Hepatocyte (in vitro differentiated cells): ENCODE results near the gene CAPN2. TPM values are rescaled to one million over a fixed set of nuclear protein-coding genes. Genes with fewer than 3 reads are reported as not detected.

Experiments used
- DNase-seq: peaks from one replicate; pipeline ENCODE4 v3.0.0-alpha.2; 2016; ENCODE audit warnings: low spot score
- H2AFZ ChIP-seq: fragments of 200-600 bp; sonication (generic); 2 replicates; pipeline ENCODE4 v1.6.0; 2016; ENCODE audit warnings: antibody characterized with exemption, mild to moderate bottlenecking
- H3K27ac ChIP-seq: fragments of 200-600 bp; sonication (generic); 2 replicates; pipeline ENCODE4 v1.5.1; 2016; ENCODE audit warnings: mild to moderate bottlenecking
- H3K27me3 ChIP-seq: fragments of 200-600 bp; sonication (generic); 2 replicates; pipeline ENCODE4 v1.6.1; 2016
- H3K36me3 ChIP-seq: fragments of 200-600 bp; sonication (generic); replicated peaks from 2 replicates; pipeline ENCODE4 v1.5.1; 2016; ENCODE audit warnings: low read depth; ENCODE audit not compliant: insufficient read depth
- H3K4me1 ChIP-seq: fragments of 200-600 bp; sonication (generic); 2 replicates; pipeline ENCODE4 v1.5.1; 2016; ENCODE audit warnings: mild to moderate bottlenecking, moderate library complexity; ENCODE audit not compliant: insufficient read depth
- H3K4me2 ChIP-seq: fragments of 200-600 bp; sonication (generic); 2 replicates; pipeline ENCODE4 v1.6.0; 2016
- H3K4me3 ChIP-seq: fragments of 200-600 bp; sonication (generic); 2 replicates; pipeline ENCODE4 v1.5.1; 2016; ENCODE audit warnings: mild to moderate bottlenecking
- H3K79me2 ChIP-seq: fragments of 200-600 bp; sonication (generic); 2 replicates; pipeline ENCODE4 v1.6.0; 2017; ENCODE audit warnings: mild to moderate bottlenecking
- H3K9me2 ChIP-seq: fragments of 200-600 bp; sonication (generic); replicated peaks from 2 replicates; pipeline ENCODE4 v1.6.0; 2017; ENCODE audit warnings: mild to moderate bottlenecking; ENCODE audit not compliant: insufficient read depth
- H3K9me3 ChIP-seq: fragments of 200-600 bp; sonication (generic); 2 replicates; pipeline ENCODE4 v1.5.1; 2016; ENCODE audit warnings: low read depth, mild to moderate bottlenecking
- H4K20me1 ChIP-seq: fragments of 200-600 bp; sonication (generic); 2 replicates; pipeline ENCODE4 v1.6.0; 2016; ENCODE audit warnings: mild to moderate bottlenecking; ENCODE audit not compliant: insufficient read depth, poor library complexity, severe bottlenecking
- CTCF ChIP-seq: fragments of 200-600 bp; sonication (generic); IDR thresholded peaks from 2 replicates; pipeline ENCODE4 v1.5.1; 2016; ENCODE audit warnings: antibody characterized with exemption, mild to moderate bottlenecking; ENCODE audit not compliant: poor library complexity
- EZH2 ChIP-seq: fragments of 200-600 bp; sonication (generic); IDR thresholded peaks from 2 replicates; pipeline ENCODE4 v1.6.1; 2016; ENCODE audit warnings: antibody characterized with exemption, mild to moderate bottlenecking, borderline replicate concordance
- EZH2phosphoT487 ChIP-seq: fragments of 200-600 bp; sonication (generic); IDR thresholded peaks from one replicate; pipeline ENCODE4 v1.6.1; 2018; ENCODE audit warnings: antibody characterized with exemption, mild to moderate bottlenecking, low read depth, moderate library complexity; ENCODE audit not compliant: unreplicated experiment, severe bottlenecking
- WGBS: methylation state at CpG from one replicate; pipeline ENCODE4 v1.1.6; 2016; ENCODE audit warnings: low lambda C conversion rate; ENCODE audit errors: missing lambda C conversion rate; 5-methylcytosine and 5-hydroxymethylcytosine counted together
- polyA plus RNA-seq: library from polyadenylated mRNA; unstranded; fragments of >200 nt; fragmentation: Nextera tagmentation; extraction: Ambion mirVana; gene quantifications from 2 replicates; pipeline ENCODE4 v1.2.1, GENCODE V29; 2016
- total RNA-seq: library from RNA; depleted of rRNA; stranded (reverse); fragments of >200 nt; gene quantifications from 2 replicates; pipeline ENCODE4 v1.2.3, GENCODE V29; 2014

CAPN2 gene
- total RNA-seq = 123 and 147 TPM in 2 replicates
- polyA plus RNA-seq = 161 and 162 TPM in 2 replicates

- no peaks in the 10 kb centered on the region for H3K9me3 ChIP-seq
- no peaks in the 10 kb centered on the region for H4K20me1 ChIP-seq
- H3K27ac ChIP-seq = peak within 1 kb of the TSS; percentile 99
- no peaks in the 10 kb centered on the region for H3K9me2 ChIP-seq
- DNase-seq = peak; percentile 96
- WGBS = 1% methylated on average over 67 of the region's 74 CpGs
- TF ChIP-seq EZH2phosphoT487 = no peak
- no peak for TF ChIP-seq EZH2
- peak; percentile 63 for TF ChIP-seq CTCF
- H3K4me1 ChIP-seq = peaks cover 49% of the 10 kb centered on the region
- H3K4me3 ChIP-seq = peak within 1 kb of the TSS; percentile 82
- H3K4me2 ChIP-seq = peak within 1 kb of the TSS; percentile 86
- peaks cover 45% of the 10 kb centered on the region for H3K79me2 ChIP-seq
- no peaks in the 10 kb centered on the region for H3K36me3 ChIP-seq
- no peaks in the 10 kb centered on the region for H3K27me3 ChIP-seq
- H2AFZ ChIP-seq = peak within 1 kb of the TSS; percentile 66
These were observed at the start of gene CAPN2 for GRCh38 chr1:223712194-223712849. CAPN2 (plus strand) TSS chr1:223712539; CDS start chr1:223712641, 102 bp downstream.

GRCh38 chr1:223662943-223663342, 49.4 kb upstream of the CAPN2 start:
- no peaks in the 10 kb centered on the region for H3K79me2 ChIP-seq
- H3K27ac ChIP-seq = peak overlapping the region; percentile 44
- H2AFZ ChIP-seq = no peak overlapping the region
- TF ChIP-seq EZH2 = no peak
- no peak for TF ChIP-seq CTCF
- TF ChIP-seq EZH2phosphoT487 = no peak
- no peak overlapping the region for H3K4me3 ChIP-seq
- H3K4me2 ChIP-seq = peak overlapping the region; percentile 57
- H3K27me3 ChIP-seq = no peaks in the 10 kb centered on the region
- H3K4me1 ChIP-seq = no peaks in the 10 kb centered on the region
- H3K9me3 ChIP-seq = no peaks in the 10 kb centered on the region
- H3K36me3 ChIP-seq = no peaks in the 10 kb centered on the region
- no peaks in the 10 kb centered on the region for H4K20me1 ChIP-seq
- WGBS = 71% methylated on average over 5 of the region's 5 CpGs
- H3K9me2 ChIP-seq = no peaks in the 10 kb centered on the region
- no peak for DNase-seq

GRCh38 chr1:223664106-223664505, 48.2 kb upstream of the CAPN2 start:
- H2AFZ ChIP-seq = no peak overlapping the region
- H3K4me3 ChIP-seq = no peak overlapping the region
- no peaks in the 10 kb centered on the region for H3K9me3 ChIP-seq
- TF ChIP-seq EZH2phosphoT487 (no peak), EZH2 (no peak), CTCF (no peak)
- H3K4me1 ChIP-seq = no peaks in the 10 kb centered on the region
- H3K27ac ChIP-seq = no peak overlapping the region
- no peaks in the 10 kb centered on the region for H3K9me2 ChIP-seq
- no peak for DNase-seq
- no peaks in the 10 kb centered on the region for H3K27me3 ChIP-seq
- 77% methylated on average over 5 of the region's 5 CpGs for WGBS
- H3K79me2 ChIP-seq = no peaks in the 10 kb centered on the region
- no peaks in the 10 kb centered on the region for H3K36me3 ChIP-seq
- H4K20me1 ChIP-seq = no peaks in the 10 kb centered on the region
- H3K4me2 ChIP-seq = peak overlapping the region; percentile 57
